Tibial artery (tissue), 4 donors: ENCODE measurements around the gene KHK.
A peak's percentile ranks its signal among the peaks of the same experiment; 100 is the strongest.

ENCODE experiments used
- DNase-seq, 2 donors: peaks; one replicate each; pipeline ENCODE4 v3.0.0-alpha.2; 2019
- H3K27ac ChIP-seq, 2 donors: fragments of 200-600 bp; sonication (generic) in 1 of 2; 1 replicate in 1 of 2; 2 replicates in 1 of 2; pipeline ENCODE4 v1.5.1; 2018 to 2019; ENCODE audit warnings: mild to moderate bottlenecking in 1 of 2
- H3K27me3 ChIP-seq, 2 donors: fragments of 200-600 bp; sonication (generic) in 1 of 2; one replicate each; pipeline versions ENCODE4 v1.5.1 to v1.6.0; 2016 to 2019
- H3K36me3 ChIP-seq, 3 donors: fragments of 200-600 bp; sonication (generic) in 2 of 3; one replicate each; pipeline ENCODE4 v1.5.1; 2016 to 2019; ENCODE audit warnings: mild to moderate bottlenecking in 2 of 3
- H3K4me1 ChIP-seq, 4 donors: fragments of 200-600 bp; sonication (generic) in 2 of 4; 1 replicate in 3 of 4; 2 replicates in 1 of 4; pipeline ENCODE4 v1.5.1; 2016 to 2019
- H3K4me3 ChIP-seq, 2 donors: fragments of 200-600 bp; sonication (generic) in 1 of 2; 1 replicate in 1 of 2; 2 replicates in 1 of 2; pipeline ENCODE4 v1.5.1; 2018 to 2019; ENCODE audit warnings: mild to moderate bottlenecking in 2 of 2
- H3K9me3 ChIP-seq, 3 donors: fragments of 200-600 bp; sonication (generic) in 1 of 3; one replicate each; pipeline ENCODE4 v1.5.1; 2016 to 2019
- CTCF ChIP-seq, 2 experiments: fragments of 200-600 bp in 1 of 2; fragments of 450-650 bp in 1 of 2; IDR thresholded peaks; one replicate each; pipeline ENCODE4 v1.5.1; 2017 to 2019; ENCODE audit warnings: antibody characterized with exemption in 2 of 2, mild to moderate bottlenecking in 1 of 2, moderate library complexity in 1 of 2
- intact Hi-C: fragments of 100-400 bp; cut with DNase I; formaldehyde crosslinking; loops from one replicate; pipeline ENCODE4 v1.15.0; 2023; ENCODE audit warnings: low total_unique reads

Gene KHK

GRCh38 chr2:27080603-27080936 lies 6.0 kb upstream of the KHK start:
- Histone ChIP-seq H3K4me1 (peaks cover 0 to 57% (median 56%) of the 10 kb centered on the region in 4 donors), H3K4me3 (peak overlapping the region; percentile 67 to 75), H3K36me3 (peaks cover 10 to 19% (median 18%) of the 10 kb centered on the region in 3 donors)

GRCh38 chr2:27081984-27082772 lies 4.4 kb upstream of the KHK start:
- Histone ChIP-seq H3K27ac (peak overlapping the region; percentile 46 to 64), H3K9me3 (no peaks in the 10 kb centered on the region), H3K4me3 (no peak overlapping the region), H3K4me1 (peaks cover 0 to 68% (median 55%) of the 10 kb centered on the region in 4 donors), H3K27me3 (no peaks in the 10 kb centered on the region), H3K36me3 (peaks cover 10 to 19% (median 18%) of the 10 kb centered on the region in 3 donors)
- intact Hi-C loops, result loop anchor here (5.0 kb wide), 1 partner anchor 50 kb away; the partner anchor contains the start of gene TMEM214
- DNase-seq, result no peak
- TF ChIP-seq CTCF (IDR thresholded peaks at IDR 0.05), result no peak

More at GRCh38 chr2:27080603-27080936, 6.0 kb upstream of the KHK start:
- DNase-seq, result no peak
- Histone ChIP-seq H3K9me3 (no peaks in the 10 kb centered on the region), H3K27ac (peak overlapping the region; percentile 96 to 98), H3K27me3 (no peaks in the 10 kb centered on the region)
- intact Hi-C loops, result loop anchor here (5.0 kb wide), 1 partner anchor 48 kb away; the partner anchor contains the start of gene TMEM214
- no peak for TF ChIP-seq CTCF (IDR thresholded peaks at IDR 0.05)

- no peaks in the 10 kb centered on the region for H3K9me3 ChIP-seq
- H3K4me1 ChIP-seq, result peaks cover 0 to 68% (median 54%) of the 10 kb centered on the region in 4 donors
- H3K4me3 ChIP-seq, result no peak overlapping the region
- no peak for TF ChIP-seq CTCF (IDR thresholded peaks at IDR 0.05)
- no peak overlapping the region for H3K27ac ChIP-seq
- intact Hi-C loops, result loop anchor here (5.0 kb wide), 1 partner anchor 51 kb away; the partner anchor contains the start of gene TMEM214
- no peaks in the 10 kb centered on the region for H3K27me3 ChIP-seq
- DNase-seq, result no peak
- H3K36me3 ChIP-seq, result peaks cover 10 to 19% (median 18%) of the 10 kb centered on the region in 3 donors
Observed at GRCh38 chr2:27082773-27083409, 3.7 kb upstream of the KHK start.

- DNase-seq, result no peak
- no peak for TF ChIP-seq CTCF (IDR thresholded peaks at IDR 0.05)
- H3K27ac ChIP-seq, result no peak overlapping the region
- intact Hi-C loops, result loop anchor here (2.0 to 5.0 kb wide), 2 partner anchors 51 to 113 kb away; partner anchors contain the start of genes MAPRE3 and TMEM214
- H3K4me1 ChIP-seq, result peaks cover 0 to 65% (median 51%) of the 10 kb centered on the region in 4 donors
- H3K4me3 ChIP-seq, result no peak overlapping the region
- no peaks in the 10 kb centered on the region for H3K27me3 ChIP-seq
- no peaks in the 10 kb centered on the region for H3K9me3 ChIP-seq
- H3K36me3 ChIP-seq, result peaks cover 10 to 19% (median 18%) of the 10 kb centered on the region in 3 donors
Observed at GRCh38 chr2:27083410-27084296, 2.9 kb upstream of the KHK start.
